PC-3 (cell line): ENCODE data around the gene CLEC16A. TPM values are rescaled to one million over a fixed set of nuclear protein-coding genes. Genes with fewer than 3 reads are reported as not detected.

ENCODE experiments used
- ATAC-seq: fragments of 200-7000 bp; cut with Tn5 transposase; 2 replicates; pipeline ENCODE4 v1.9.1; 2020; ENCODE audit warnings: mild to moderate bottlenecking, moderate library complexity
- BruUV-seq: library from RNA; stranded (reverse); fragments of 400-500 nt; replicated peaks from 2 replicates; lab custom pipeline; 2021; lab: Mats Ljungman, UMichigan
- CTCF ChIA-PET: fragments of 300-600 bp; sonication (Branson Sonifier 250); formaldehyde crosslinking; loops from one replicate; lab custom pipeline; 2022; ENCODE audit warnings: antibody characterized with exemption; lab: Charles Lee
- POLR2A ChIA-PET: fragments of 300-600 bp; sonication (Branson Sonifier 250); formaldehyde crosslinking; loops from one replicate; lab custom pipeline; 2022; ENCODE audit warnings: antibody characterized with exemption; ENCODE audit not compliant: unreplicated experiment; lab: Charles Lee
- DNase-seq: peaks from one replicate; pipeline ENCODE4 v3.0.0-alpha.2; 2015
- H2AFZ ChIP-seq: fragments of 300-600 bp; sonication (generic); 2 replicates; pipeline ENCODE4 v1.6.0; 2016; ENCODE audit warnings: antibody characterized with exemption, low read length
- H3F3A ChIP-seq: fragments of 300-600 bp; sonication (generic); one replicate; pipeline ENCODE4 v1.6.0; 2017; ENCODE audit warnings: antibody characterized with exemption, low read length, control low read depth, mild to moderate bottlenecking; ENCODE audit not compliant: unreplicated experiment
- H3K27ac ChIP-seq: fragments of 300-600 bp; sonication (generic); 2 replicates; pipeline ENCODE4 v1.5.1; 2016; ENCODE audit warnings: mild to moderate bottlenecking, low read length
- H3K27me3 ChIP-seq: fragments of 300-600 bp; sonication (generic); 2 replicates; pipeline ENCODE4 v1.6.1; 2016; ENCODE audit warnings: low read length, mixed read lengths
- H3K36me3 ChIP-seq: fragments of 300-600 bp; sonication (generic); 2 replicates; pipeline ENCODE4 v1.6.1; 2016; ENCODE audit warnings: low read depth, mixed run types, low read length, mixed read lengths
- H3K4me1 ChIP-seq: fragments of 300-600 bp; sonication (generic); 2 replicates; pipeline ENCODE4 v1.5.1; 2016; ENCODE audit warnings: low read length; ENCODE audit not compliant: insufficient read depth
- H3K4me2 ChIP-seq: fragments of 300-600 bp; sonication (generic); 2 replicates; pipeline ENCODE4 v1.6.0; 2016; ENCODE audit warnings: low read length
- H3K4me3 ChIP-seq: fragments of 300-600 bp; sonication (generic); 2 replicates; pipeline ENCODE4 v1.5.1; 2016; ENCODE audit warnings: mild to moderate bottlenecking, low read length, mixed read lengths
- H3K79me2 ChIP-seq: fragments of 300-600 bp; sonication (generic); 2 replicates; pipeline ENCODE4 v1.6.1; 2017; ENCODE audit warnings: low read length, mixed read lengths
- H3K9ac ChIP-seq: fragments of 300-600 bp; sonication (generic); 2 replicates; pipeline ENCODE4 v1.6.0; 2016; ENCODE audit warnings: mild to moderate bottlenecking, low read length
- H3K9me2 ChIP-seq: fragments of 300-600 bp; sonication (generic); replicated peaks from 2 replicates; pipeline ENCODE4 v1.6.1; 2016; ENCODE audit warnings: mixed run types, low read length, mixed read lengths
- H3K9me3 ChIP-seq: fragments of 300-600 bp; sonication (generic); 2 replicates; pipeline ENCODE4 v1.6.1; 2016; ENCODE audit warnings: low read length, mixed read lengths
- H4K20me1 ChIP-seq: fragments of 300-600 bp; sonication (generic); 2 replicates; pipeline ENCODE4 v1.6.1; 2016; ENCODE audit warnings: low read length, mixed read lengths
- CTCF ChIP-seq: fragments of 300-600 bp; sonication (generic); conservative IDR thresholded peaks from 2 replicates; pipeline ENCODE4 v1.5.1; 2017; ENCODE audit warnings: antibody characterized with exemption, low read depth, mild to moderate bottlenecking, low read length
- EZH2 ChIP-seq: fragments of 300-600 bp; sonication (generic); IDR thresholded peaks from one replicate; pipeline ENCODE4 v1.6.1; 2017; ENCODE audit warnings: antibody characterized with exemption, mild to moderate bottlenecking, low read length; ENCODE audit not compliant: unreplicated experiment
- EZH2phosphoT487 ChIP-seq: fragments of 300-600 bp; sonication (generic); IDR thresholded peaks from 2 replicates; pipeline ENCODE4 v1.6.1; 2018; ENCODE audit warnings: mild to moderate bottlenecking, antibody characterized with exemption, low read length, borderline replicate concordance
- intact Hi-C: fragments of 100-400 bp; cut with micrococcal nuclease; formaldehyde crosslinking; loops from 2 replicates; pipeline ENCODE4 v1.9.0; 2023
- total RNA-seq: library from RNA; depleted of rRNA; stranded (reverse); fragments of >200 nt; gene quantifications from 2 replicates; pipeline ENCODE4 v1.2.3, GENCODE V29; 2014

The CLEC16A gene
- total RNA-seq, 1 experiment from 2014 or later, result 9.5 TPM

GRCh38 chr16:11205754-11206581 is 261.6 kb downstream of the CLEC16A start:
- Histone ChIP-seq H3K9ac (no peak overlapping the region), H3K9me3 (no peaks in the 10 kb centered on the region), H3K36me3 (no peaks in the 10 kb centered on the region), H3K79me2 (no peaks in the 10 kb centered on the region), H3K4me2 (no peak overlapping the region), H3K27me3 (no peaks in the 10 kb centered on the region), H3K27ac (no peak overlapping the region), H4K20me1 (no peaks in the 10 kb centered on the region), H3F3A (no peaks in the 10 kb centered on the region), H2AFZ (no peak overlapping the region), H3K4me1 (peaks cover 19% of the 10 kb centered on the region), H3K4me3 (no peak overlapping the region), H3K9me2 (no peaks in the 10 kb centered on the region)
- no TSS peak for BruUV-seq
- intact Hi-C loops, result no loop called here
- ATAC-seq (no peak), DNase-seq (no peak)
- ChIA-PET POLR2A (no interaction called here), CTCF (no interaction called here)
- no peak for TF ChIP-seq EZH2phosphoT487
- TF ChIP-seq EZH2, result no peak
- TF ChIP-seq CTCF, result no peak

GRCh38 chr16:11207646-11208045 is 263.3 kb downstream of the CLEC16A start:
- H3K9me2 ChIP-seq, result no peaks in the 10 kb centered on the region
- DNase-seq (no peak), ATAC-seq (no peak)
- no peaks in the 10 kb centered on the region for H4K20me1 ChIP-seq
- no TSS peak for BruUV-seq
- no peak overlapping the region for H3K4me2 ChIP-seq
- H3F3A ChIP-seq, result no peaks in the 10 kb centered on the region
- intact Hi-C loops, result no loop called here
- no peaks in the 10 kb centered on the region for H3K9me3 ChIP-seq
- ChIA-PET CTCF (no interaction called here), POLR2A (no interaction called here)
- peaks cover 8% of the 10 kb centered on the region for H3K4me1 ChIP-seq
- no peak overlapping the region for H2AFZ ChIP-seq
- no peaks in the 10 kb centered on the region for H3K36me3 ChIP-seq
- H3K4me3 ChIP-seq, result no peak overlapping the region
- no peak overlapping the region for H3K9ac ChIP-seq
- no peaks in the 10 kb centered on the region for H3K79me2 ChIP-seq
- H3K27me3 ChIP-seq, result no peaks in the 10 kb centered on the region
- H3K27ac ChIP-seq, result no peak overlapping the region
- no peak for TF ChIP-seq EZH2
- TF ChIP-seq CTCF, result no peak
- TF ChIP-seq EZH2phosphoT487, result no peak

GRCh38 chr16:11208916-11209665 is 264.7 kb downstream of the CLEC16A start:
- no peaks in the 10 kb centered on the region for H3K79me2 ChIP-seq
- H3K4me3 ChIP-seq, result no peak overlapping the region
- no peaks in the 10 kb centered on the region for H4K20me1 ChIP-seq
- H3K27ac ChIP-seq, result no peak overlapping the region
- ATAC-seq (no peak), DNase-seq (no peak)
- H3K9me2 ChIP-seq, result no peaks in the 10 kb centered on the region
- POLR2A ChIA-PET, result no interaction called here
- no peaks in the 10 kb centered on the region for H3K36me3 ChIP-seq
- H2AFZ ChIP-seq, result no peak overlapping the region
- H3F3A ChIP-seq, result no peaks in the 10 kb centered on the region
- H3K9me3 ChIP-seq, result no peaks in the 10 kb centered on the region
- no TSS peak for BruUV-seq
- no peak overlapping the region for H3K4me2 ChIP-seq
- H3K4me1 ChIP-seq, result no peaks in the 10 kb centered on the region
- TF ChIP-seq EZH2 (no peak), CTCF (no peak), EZH2phosphoT487 (no peak)
- no peaks in the 10 kb centered on the region for H3K27me3 ChIP-seq
- intact Hi-C loops, result no loop called here
- no peak overlapping the region for H3K9ac ChIP-seq
- CTCF ChIA-PET, result no interaction called here
